Right atrium auricular region (tissue), 2 donors: Measurements from ENCODE around the gene SKIDA1. TPM values are rescaled to one million over a fixed set of nuclear protein-coding genes. Genes with fewer than 3 reads are reported as not detected.

Experiments used
- DNase-seq: peaks from one replicate; pipeline ENCODE4 v3.0.0-alpha.2; 2019; ENCODE audit warnings: low spot score
- H3K27ac ChIP-seq, 2 donors: fragments of 200-600 bp; sonication (generic); 1 replicate in 1 of 2; 2 replicates in 1 of 2; pipeline ENCODE4 v1.5.1; 2016 to 2019
- H3K27me3 ChIP-seq, 2 donors: fragments of 200-600 bp; sonication (generic); one replicate each; pipeline versions ENCODE4 v1.5.1 to v1.6.0; 2017 to 2019
- H3K36me3 ChIP-seq: fragments of 200-600 bp; sonication (generic); one replicate; pipeline ENCODE4 v1.5.1; 2016
- H3K4me1 ChIP-seq, 2 donors: fragments of 200-600 bp; sonication (generic); one replicate each; pipeline versions ENCODE4 v1.5.1 to v1.6.0; 2017 to 2019
- H3K4me3 ChIP-seq, 2 donors: fragments of 200-600 bp; sonication (generic); 1 replicate in 1 of 2; 2 replicates in 1 of 2; pipeline ENCODE4 v1.5.1; 2017 to 2019; ENCODE audit warnings: mild to moderate bottlenecking in 1 of 2, moderate library complexity in 1 of 2
- H3K9me3 ChIP-seq, 2 donors: fragments of 200-600 bp; sonication (generic); one replicate each; pipeline ENCODE4 v1.5.1; 2019
- CTCF ChIP-seq, 2 donors: fragments of 200-600 bp; sonication (generic); IDR thresholded peaks; one replicate each; pipeline ENCODE4 v1.5.1; 2019; ENCODE audit warnings: antibody characterized with exemption in 2 of 2
- total RNA-seq, 2 donors: library from RNA; depleted of rRNA; stranded (reverse); fragments of >200 nt; gene quantifications; one replicate each; pipeline ENCODE4 v1.1.0, GENCODE V29; 2016

The SKIDA1 gene
- total RNA-seq, 2 donors from 2014 or later, result 2.1 to 2.6 TPM

- Histone ChIP-seq H3K27me3 (no peaks in the 10 kb centered on the region), H3K4me1 (peaks cover 0 to 12% of the 10 kb centered on the region in 2 donors), H3K27ac (peak overlapping the region; percentile 98), H3K36me3 (no peaks in the 10 kb centered on the region), H3K4me3 (peak overlapping the region; percentile 60 to 79), H3K9me3 (no peaks in the 10 kb centered on the region)
- DNase-seq, result peak; percentile 67
- TF ChIP-seq CTCF (IDR thresholded peaks at IDR 0.05), result no peak
These were observed 1.5 kb upstream of the SKIDA1 start for GRCh38 chr10:21526860-21527597.

- DNase-seq, result peak; percentile 84
These were observed 842 bp upstream of the SKIDA1 start for GRCh38 chr10:21526188-21526859.

GRCh38 chr10:21524526-21525366 lies 736 bp downstream of the SKIDA1 start:
- no peak for TF ChIP-seq CTCF (IDR thresholded peaks at IDR 0.05)
- H3K4me1 ChIP-seq, result peaks cover 0 to 22% of the 10 kb centered on the region in 2 donors
- DNase-seq, result no peak

More at GRCh38 chr10:21526188-21526859, 842 bp upstream of the SKIDA1 start:
- Histone ChIP-seq H3K9me3 (no peaks in the 10 kb centered on the region), H3K36me3 (no peaks in the 10 kb centered on the region), H3K4me1 (peaks cover 0 to 11% of the 10 kb centered on the region in 2 donors), H3K27ac (peak overlapping the region; percentile 98), H3K27me3 (no peaks in the 10 kb centered on the region), H3K4me3 (peak overlapping the region; percentile 60 to 79)
- TF ChIP-seq CTCF (IDR thresholded peaks at IDR 0.05), result no peak

GRCh38 chr10:21524131-21524525 lies 1.4 kb downstream of the SKIDA1 start:
- DNase-seq, result no peak
- H3K4me3 ChIP-seq, result peak overlapping the region; percentile 60 to 79
- no peaks in the 10 kb centered on the region for H3K9me3 ChIP-seq
- no peaks in the 10 kb centered on the region for H3K27me3 ChIP-seq
- no peaks in the 10 kb centered on the region for H3K36me3 ChIP-seq
- peaks cover 0 to 26% of the 10 kb centered on the region in 2 donors for H3K4me1 ChIP-seq
- peak overlapping the region; percentile 98 for H3K27ac ChIP-seq
- TF ChIP-seq CTCF (IDR thresholded peaks at IDR 0.05), result no peak

More at GRCh38 chr10:21524526-21525366, 736 bp downstream of the SKIDA1 start:
- Histone ChIP-seq H3K27me3 (no peaks in the 10 kb centered on the region), H3K9me3 (no peaks in the 10 kb centered on the region), H3K36me3 (no peaks in the 10 kb centered on the region), H3K27ac (peak overlapping the region; percentile 98), H3K4me3 (peak overlapping the region; percentile 60 to 79)

GRCh38 chr10:21523557-21524008 lies 1.9 kb downstream of the SKIDA1 start:
- Histone ChIP-seq H3K27ac (peak overlapping the region; percentile 98), H3K4me1 (peaks cover 0 to 29% of the 10 kb centered on the region in 2 donors), H3K36me3 (no peaks in the 10 kb centered on the region), H3K27me3 (no peaks in the 10 kb centered on the region), H3K9me3 (no peaks in the 10 kb centered on the region), H3K4me3 (no peak overlapping the region)
- no peak for TF ChIP-seq CTCF (IDR thresholded peaks at IDR 0.05)
- DNase-seq, result no peak
